ENCODE results near the gene ALKBH7. TPM values are rescaled to one million over a fixed set of nuclear protein-coding genes. Genes with fewer than 3 reads are reported as not detected.

The ALKBH7 gene
- total RNA-seq, 4 donors from 2014 or later, result 26.9 to 78.9 (median 60.2) TPM

DNA sequence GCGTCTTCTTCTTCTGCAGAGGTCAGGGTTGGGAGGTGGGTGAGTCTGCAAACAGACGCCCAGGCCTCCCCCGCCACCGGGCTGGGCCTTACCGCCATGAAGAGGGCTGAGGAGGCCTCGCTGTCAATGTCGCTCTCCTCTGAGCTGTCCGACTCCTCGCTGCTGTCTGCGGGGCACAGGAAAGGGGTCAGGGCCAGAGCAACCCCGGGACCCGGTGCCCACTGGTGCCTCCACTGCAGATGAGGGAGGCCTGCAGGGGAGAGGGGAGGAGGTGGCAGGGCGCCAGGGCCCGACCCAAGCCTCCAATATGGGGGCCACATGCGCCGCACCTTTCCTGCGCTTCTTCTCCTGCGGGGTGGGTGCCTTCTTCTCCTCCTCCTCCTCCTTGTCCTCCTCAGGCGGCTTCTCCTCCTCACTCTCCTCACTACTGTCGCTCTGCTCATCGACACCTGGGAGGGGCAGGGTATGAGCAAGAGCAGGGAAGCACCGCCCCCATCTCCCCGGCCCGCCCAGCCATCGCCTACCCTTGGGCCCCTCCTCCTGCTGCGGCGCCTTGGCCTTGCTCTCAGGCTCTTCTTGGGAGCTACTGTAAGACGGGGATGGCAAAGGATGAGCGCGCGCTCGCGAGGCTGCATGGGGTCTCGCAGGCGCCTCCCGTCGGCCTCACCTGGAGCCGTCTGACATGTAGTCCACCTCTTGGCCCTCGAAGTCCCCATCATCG, 8.6 kb downstream of the ALKBH7 start:
- TF ChIP-seq CTCF (IDR thresholded peaks at IDR 0.05; ENCODE audit: low read depth), result no peak

GRCh38 chr19:6383188-6383587, 10.6 kb downstream of the ALKBH7 start:
- no peak for TF ChIP-seq CTCF (IDR thresholded peaks at IDR 0.05; ENCODE audit: low read depth)

DNA sequence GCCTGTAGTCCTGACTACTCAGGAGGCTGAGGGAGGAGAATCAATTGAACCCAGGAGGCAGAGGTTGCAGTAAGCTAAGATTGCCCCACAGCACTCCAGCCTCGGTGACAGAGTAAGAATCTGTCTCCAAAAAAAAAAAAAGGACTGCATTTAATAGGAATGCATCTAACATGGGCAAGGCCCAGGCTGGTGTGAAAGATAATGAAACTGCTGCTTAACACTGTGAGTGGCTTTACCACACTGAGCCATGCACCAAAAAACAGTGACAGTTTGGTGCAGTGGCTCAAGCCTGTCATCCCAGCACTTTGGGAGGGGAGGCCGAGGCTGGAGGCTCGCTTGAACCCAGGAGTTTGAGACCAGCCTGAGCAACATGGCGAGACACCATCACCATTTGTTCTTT, 11.8 kb downstream of the ALKBH7 start:
- no peak for TF ChIP-seq CTCF (IDR thresholded peaks at IDR 0.05; ENCODE audit: low read depth)

DNA sequence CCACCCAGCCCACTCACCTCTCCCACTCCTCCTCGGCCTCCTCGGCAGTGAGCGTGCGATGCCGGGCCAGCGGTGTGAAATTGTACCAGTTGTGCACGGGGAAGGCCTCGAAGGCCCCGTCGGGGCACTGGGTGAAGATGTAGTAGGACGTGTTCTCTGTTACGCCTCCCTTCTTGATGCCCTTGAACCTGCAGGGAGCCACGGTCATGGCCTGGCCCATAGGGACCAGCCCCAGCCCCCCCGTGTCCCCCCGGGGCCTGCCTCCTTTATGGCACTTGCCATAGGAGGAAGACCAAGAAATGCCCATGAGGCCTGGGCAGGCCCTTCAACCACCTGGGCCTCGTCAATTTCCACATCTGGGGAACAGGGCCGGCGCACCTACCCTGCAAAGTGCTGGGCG, 14.8 kb downstream of the ALKBH7 start:
- no peak for TF ChIP-seq CTCF (IDR thresholded peaks at IDR 0.05; ENCODE audit: low read depth)

GRCh38 chr19:6392221-6393073, 19.9 kb downstream of the ALKBH7 start:
- TF ChIP-seq CTCF (IDR thresholded peaks at IDR 0.05; ENCODE audit: low read depth), result no peak

DNA sequence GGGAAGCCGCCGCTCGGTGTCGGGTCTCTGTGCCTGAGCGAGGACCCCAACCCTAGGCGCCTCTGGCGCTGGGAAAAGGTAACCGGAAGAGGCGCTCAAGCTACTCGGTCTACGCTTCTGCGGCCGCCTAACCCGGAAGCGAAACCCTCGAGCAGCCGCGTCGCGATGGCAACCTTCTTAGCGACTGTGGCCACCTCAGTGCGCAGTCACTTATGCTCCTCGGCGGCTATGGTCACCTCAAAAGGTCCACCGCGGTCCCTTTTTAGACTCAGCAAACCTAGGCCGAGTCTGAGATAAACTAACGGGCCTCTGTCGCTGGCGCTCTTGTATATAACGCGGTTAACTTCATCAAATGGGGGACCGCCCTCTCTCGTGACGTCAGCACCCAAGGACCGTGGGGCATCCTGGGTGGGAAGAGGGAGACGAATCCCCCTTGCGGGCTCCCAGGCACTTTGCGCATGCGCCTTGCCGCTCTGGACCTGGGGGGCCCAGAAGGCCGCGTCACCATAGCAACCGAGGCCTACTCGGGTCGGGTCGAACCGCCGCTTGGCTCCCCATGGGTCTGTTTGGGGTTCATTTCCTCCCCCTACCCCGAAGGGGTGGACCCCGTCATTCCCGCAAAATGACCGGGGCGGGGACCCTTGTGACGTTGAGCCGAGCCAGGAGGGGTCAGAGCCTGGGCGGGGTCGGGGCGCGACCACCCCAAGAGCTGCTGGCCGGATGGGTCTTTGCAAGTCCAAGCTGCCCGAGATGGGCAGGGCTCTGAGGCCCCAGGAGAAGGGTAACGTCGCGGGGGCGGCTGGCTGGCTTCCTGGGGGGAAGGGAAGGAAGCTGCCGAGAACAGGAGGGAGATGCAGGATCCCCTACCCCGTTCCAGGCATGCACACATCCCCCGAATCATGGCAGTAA, 20.7 kb downstream of the ALKBH7 start, which contains the start of gene GTF2F1:
Gene GTF2F1 (minus strand): TSS at position 91 of the 909 bp plus-strand sequence. CDS start 169 bp downstream, outside the sequence.
- TF ChIP-seq CTCF (IDR thresholded peaks at IDR 0.05; ENCODE audit: low read depth), result no peak

Data from subcutaneous adipose tissue (tissue), 4 donors.